Smooth muscle cell (in vitro differentiated cells): ENCODE results near the gene RAB11FIP3. TPM values are rescaled to one million over a fixed set of nuclear protein-coding genes. Genes with fewer than 3 reads are reported as not detected.

Experiments used
- DNase-seq: peaks from one replicate; lab custom pipeline; 2025; ENCODE audit not compliant: unreplicated experiment; lab: John Stamatoyannopoulos, UW
- H2AFZ ChIP-seq: fragments of 200-600 bp; sonication (generic); 2 replicates; pipeline ENCODE4 v1.6.0; 2016; ENCODE audit warnings: antibody characterized with exemption, low read depth, mild to moderate bottlenecking
- H3F3A ChIP-seq: fragments of 200-600 bp; sonication (generic); 2 replicates; pipeline ENCODE4 v1.6.0; 2017; ENCODE audit warnings: antibody characterized with exemption, low read depth
- H3K27ac ChIP-seq: fragments of 200-600 bp; sonication (generic); 2 replicates; pipeline ENCODE4 v1.5.1; 2016; ENCODE audit warnings: low read depth, mild to moderate bottlenecking
- H3K27me3 ChIP-seq: fragments of 200-600 bp; sonication (generic); 2 replicates; pipeline ENCODE4 v1.6.1; 2016; ENCODE audit warnings: low read depth, mild to moderate bottlenecking
- H3K36me3 ChIP-seq: fragments of 200-600 bp; sonication (generic); 2 replicates; pipeline ENCODE4 v1.5.1; 2016; ENCODE audit warnings: low read depth
- H3K4me1 ChIP-seq: fragments of 200-600 bp; sonication (generic); 2 replicates; pipeline ENCODE4 v1.5.1; 2016; ENCODE audit warnings: low read depth
- H3K4me2 ChIP-seq: fragments of 200-600 bp; sonication (generic); 2 replicates; pipeline ENCODE4 v1.6.0; 2016; ENCODE audit warnings: mild to moderate bottlenecking
- H3K4me3 ChIP-seq: fragments of 200-600 bp; sonication (generic); 2 replicates; pipeline ENCODE4 v1.5.1; 2016; ENCODE audit warnings: mild to moderate bottlenecking
- H3K79me2 ChIP-seq: fragments of 200-600 bp; sonication (generic); 2 replicates; pipeline ENCODE4 v1.6.0; 2016; ENCODE audit warnings: low read depth, mild to moderate bottlenecking
- H3K9ac ChIP-seq: fragments of 200-600 bp; sonication (generic); 2 replicates; pipeline ENCODE4 v1.6.0; 2016; ENCODE audit warnings: low read depth
- H3K9me3 ChIP-seq: fragments of 200-600 bp; sonication (generic); replicated peaks from 2 replicates; pipeline ENCODE4 v1.5.1; 2016; ENCODE audit warnings: low read depth
- H4K20me1 ChIP-seq: fragments of 200-600 bp; sonication (generic); 2 replicates; pipeline ENCODE4 v1.6.0; 2016; ENCODE audit warnings: low read depth
- WGBS: methylation state at CpG from one replicate; pipeline ENCODE4 v1.1.7; 2016; ENCODE audit warnings: low lambda C conversion rate; 5-methylcytosine and 5-hydroxymethylcytosine counted together
- polyA plus RNA-seq: library from polyadenylated mRNA; unstranded; fragments of >200 nt; fragmentation: Nextera tagmentation; extraction: Ambion mirVana; gene quantifications from 2 replicates; pipeline ENCODE4 v1.2.1, GENCODE V29; 2016
- total RNA-seq: library from RNA; depleted of rRNA; stranded (reverse); fragments of >200 nt; gene quantifications from 2 replicates; pipeline ENCODE4 v1.2.3, GENCODE V29; 2014
- TF ChIP-seq, protein P1 (sequence below): fragments of 200-600 bp; sonication (generic); IDR thresholded peaks from 2 replicates; pipeline ENCODE4 v1.5.1; 2017; ENCODE audit warnings: borderline replicate concordance, mild to moderate bottlenecking, antibody characterized with exemption; ENCODE audit not compliant: insufficient read depth, poor library complexity, severe bottlenecking

Gene RAB11FIP3
- total and polyA plus RNA-seq, 2 experiments from 2014 or later: 19.5 to 20.4 TPM

- no peak overlapping the region for H2AFZ ChIP-seq
- H3K27ac ChIP-seq: no peak overlapping the region
- H3K79me2 ChIP-seq: peaks cover 21% of the 10 kb centered on the region
- H3K9ac ChIP-seq: no peak overlapping the region
- no peaks in the 10 kb centered on the region for H3K36me3 ChIP-seq
- no peak overlapping the region for H3K4me2 ChIP-seq
- no peaks in the 10 kb centered on the region for H3K9me3 ChIP-seq
- TF ChIP-seq, protein P1, sequence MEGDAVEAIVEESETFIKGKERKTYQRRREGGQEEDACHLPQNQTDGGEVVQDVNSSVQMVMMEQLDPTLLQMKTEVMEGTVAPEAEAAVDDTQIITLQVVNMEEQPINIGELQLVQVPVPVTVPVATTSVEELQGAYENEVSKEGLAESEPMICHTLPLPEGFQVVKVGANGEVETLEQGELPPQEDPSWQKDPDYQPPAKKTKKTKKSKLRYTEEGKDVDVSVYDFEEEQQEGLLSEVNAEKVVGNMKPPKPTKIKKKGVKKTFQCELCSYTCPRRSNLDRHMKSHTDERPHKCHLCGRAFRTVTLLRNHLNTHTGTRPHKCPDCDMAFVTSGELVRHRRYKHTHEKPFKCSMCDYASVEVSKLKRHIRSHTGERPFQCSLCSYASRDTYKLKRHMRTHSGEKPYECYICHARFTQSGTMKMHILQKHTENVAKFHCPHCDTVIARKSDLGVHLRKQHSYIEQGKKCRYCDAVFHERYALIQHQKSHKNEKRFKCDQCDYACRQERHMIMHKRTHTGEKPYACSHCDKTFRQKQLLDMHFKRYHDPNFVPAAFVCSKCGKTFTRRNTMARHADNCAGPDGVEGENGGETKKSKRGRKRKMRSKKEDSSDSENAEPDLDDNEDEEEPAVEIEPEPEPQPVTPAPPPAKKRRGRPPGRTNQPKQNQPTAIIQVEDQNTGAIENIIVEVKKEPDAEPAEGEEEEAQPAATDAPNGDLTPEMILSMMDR: no peak
- peaks cover 84% of the 10 kb centered on the region for H4K20me1 ChIP-seq
- peaks cover 12% of the 10 kb centered on the region for H3K4me1 ChIP-seq
- WGBS: 94% methylated on average over 13 of the region's 13 CpGs
- peaks cover 3% of the 10 kb centered on the region for H3F3A ChIP-seq
- no peaks in the 10 kb centered on the region for H3K27me3 ChIP-seq
- DNase-seq: no peak
- H3K4me3 ChIP-seq: no peak overlapping the region
Measured at GRCh38 chr16:454397-454940, 29.0 kb downstream of the RAB11FIP3 start.

- no peak for DNase-seq
- Histone ChIP-seq H3K27ac (no peak overlapping the region), H4K20me1 (peaks cover 84% of the 10 kb centered on the region), H3F3A (peaks cover 3% of the 10 kb centered on the region), H3K4me1 (peaks cover 12% of the 10 kb centered on the region), H3K4me2 (no peak overlapping the region), H2AFZ (no peak overlapping the region), H3K79me2 (peaks cover 22% of the 10 kb centered on the region), H3K9me3 (no peaks in the 10 kb centered on the region), H3K27me3 (no peaks in the 10 kb centered on the region), H3K9ac (no peak overlapping the region), H3K4me3 (no peak overlapping the region), H3K36me3 (no peaks in the 10 kb centered on the region)
- 93% methylated on average over 12 of the region's 12 CpGs for WGBS
- TF ChIP-seq, protein P1: no peak
Measured at GRCh38 chr16:455453-455852, 30.0 kb downstream of the RAB11FIP3 start.

GRCh38 chr16:456891-457483 lies 31.5 kb downstream of the RAB11FIP3 start:
- H3K9me3 ChIP-seq: no peaks in the 10 kb centered on the region
- H3K27me3 ChIP-seq: no peaks in the 10 kb centered on the region
- H3K4me1 ChIP-seq: peaks cover 12% of the 10 kb centered on the region
- H3K79me2 ChIP-seq: peaks cover 16% of the 10 kb centered on the region
- no peak overlapping the region for H3K4me3 ChIP-seq
- no peak for DNase-seq
- WGBS: 39% methylated on average over 11 of the region's 11 CpGs
- H2AFZ ChIP-seq: no peak overlapping the region
- no peaks in the 10 kb centered on the region for H3K36me3 ChIP-seq
- H3K9ac ChIP-seq: no peak overlapping the region
- TF ChIP-seq, protein P1: no peak
- H3K27ac ChIP-seq: peak overlapping the region; percentile 38
- H3F3A ChIP-seq: peaks cover 3% of the 10 kb centered on the region
- peak overlapping the region; percentile 35 for H3K4me2 ChIP-seq
- H4K20me1 ChIP-seq: peaks cover 86% of the 10 kb centered on the region

GRCh38 chr16:457732-458400 lies 32.4 kb downstream of the RAB11FIP3 start:
- H3K27ac ChIP-seq: peak overlapping the region; percentile 38
- no peak overlapping the region for H3K9ac ChIP-seq
- peaks cover 3% of the 10 kb centered on the region for H3F3A ChIP-seq
- no peak for DNase-seq
- no peak overlapping the region for H3K4me3 ChIP-seq
- peaks cover 14% of the 10 kb centered on the region for H3K79me2 ChIP-seq
- H2AFZ ChIP-seq: no peak overlapping the region
- peaks cover 85% of the 10 kb centered on the region for H4K20me1 ChIP-seq
- H3K4me1 ChIP-seq: peaks cover 12% of the 10 kb centered on the region
- WGBS: 90% methylated on average over 14 of the region's 14 CpGs
- no peaks in the 10 kb centered on the region for H3K27me3 ChIP-seq
- no peaks in the 10 kb centered on the region for H3K9me3 ChIP-seq
- TF ChIP-seq, protein P1: no peak
- no peaks in the 10 kb centered on the region for H3K36me3 ChIP-seq
- H3K4me2 ChIP-seq: peak overlapping the region; percentile 35
